GM23248 (cell line): Measurements from ENCODE around the gene MGAT4C.

ENCODE experiments used
- EZH2 ChIP-seq: fragments of 200-600 bp; sonication (generic); IDR thresholded peaks from 2 replicates; pipeline ENCODE4 v1.6.1; 2018; ENCODE audit warnings: antibody characterized with exemption, mild to moderate bottlenecking; ENCODE audit not compliant: insufficient read depth, poor library complexity, severe bottlenecking
- EZH2phosphoT487 ChIP-seq: fragments of 200-600 bp; sonication (generic); IDR thresholded peaks from 2 replicates; pipeline ENCODE4 v1.6.1; 2018; ENCODE audit warnings: antibody characterized with exemption, moderate library complexity, mild to moderate bottlenecking, low read depth; ENCODE audit not compliant: insufficient read depth

DNA sequence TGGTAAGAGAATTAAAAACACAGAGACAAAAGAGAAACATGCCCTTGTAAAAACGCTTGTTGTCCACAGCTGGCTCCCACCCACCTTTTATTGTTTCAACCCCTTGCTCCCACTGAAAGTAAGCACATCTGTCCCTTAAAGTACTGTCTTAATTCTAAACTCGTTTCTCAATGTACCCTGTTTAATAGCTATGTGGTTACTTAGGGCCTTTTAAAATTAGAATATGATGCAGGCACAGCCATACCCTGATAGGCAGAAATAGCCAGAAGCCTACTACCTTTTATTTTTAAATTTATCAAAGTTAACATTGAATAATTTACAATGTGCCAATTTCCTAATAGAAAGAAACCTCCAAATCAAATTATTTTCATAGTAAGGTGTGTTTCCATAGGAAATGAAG is 4.0 kb upstream of the MGAT4C start:
- TF ChIP-seq EZH2 = no peak
- TF ChIP-seq EZH2phosphoT487 = no peak
